ENCODE measurements around the gene GALNT10. TPM values are rescaled to one million over a fixed set of nuclear protein-coding genes. Genes with fewer than 3 reads are reported as not detected.

Gene GALNT10
- total RNA-seq, 2 donors from 2014 or later, result 30.2 to 43.4 TPM

DNA sequence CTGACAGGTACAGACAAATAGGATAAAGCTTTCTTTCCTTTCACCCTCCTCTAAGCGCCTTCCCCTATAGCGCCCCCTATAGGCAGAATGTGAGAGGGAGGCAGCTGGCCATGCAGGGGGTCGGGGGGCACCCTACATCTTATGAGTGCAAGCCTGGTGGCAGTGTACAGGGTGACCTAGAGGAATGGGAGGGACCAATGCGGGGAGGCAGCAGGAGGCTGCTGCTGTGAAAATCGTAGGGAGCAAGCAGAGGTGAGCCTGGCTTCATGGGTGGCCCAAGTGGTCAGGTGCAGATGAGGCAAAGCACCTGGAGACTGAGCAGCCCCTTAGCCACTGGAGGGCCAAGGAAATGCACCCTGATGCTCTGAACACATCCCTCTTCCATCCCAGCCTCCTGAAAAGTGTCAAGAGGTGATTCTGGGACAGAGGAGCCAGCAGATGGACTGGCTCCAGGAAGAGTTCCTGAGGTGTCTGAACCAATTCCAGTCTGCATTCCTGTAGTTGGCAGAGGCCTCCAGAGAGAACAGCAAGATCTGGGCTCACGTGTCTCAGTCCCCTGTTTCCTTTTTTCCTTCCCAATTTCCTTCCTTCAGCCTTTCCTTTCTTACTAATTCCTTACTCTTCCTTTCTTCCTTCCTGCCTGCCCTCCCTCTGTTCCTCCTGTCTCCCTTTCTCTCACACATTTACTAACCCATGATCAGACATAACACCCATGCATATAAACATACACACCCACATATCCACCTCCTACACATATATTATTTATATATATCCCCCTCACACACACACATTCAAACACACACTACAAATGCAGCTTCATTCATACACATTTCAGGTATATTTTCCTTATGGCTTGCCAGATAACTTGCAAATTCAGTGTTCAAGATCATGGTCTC, 32.8 kb upstream of the GALNT10 start:
- Histone ChIP-seq H3K4me3 (ENCODE audit: low read length) (no peak overlapping the region), H3K9me3 (ENCODE audit: control insufficient read depth, low read length) (peaks cover 3% of the 10 kb centered on the region), H3K9ac (ENCODE audit: extremely low read depth, low read length, poor library complexity, severe bottlenecking) (no peak overlapping the region), H3K27me3 (ENCODE audit: control insufficient read depth, insufficient read depth, low read length, poor library complexity, severe bottlenecking) (no peaks in the 10 kb centered on the region), H3K36me3 (ENCODE audit: control insufficient read depth, insufficient read depth, low read length) (no peaks in the 10 kb centered on the region), H3K4me1 (ENCODE audit: control insufficient read depth, insufficient read depth, low read length) (peaks cover under 1% of the 10 kb centered on the region), H3K27ac (ENCODE audit: low read depth, low read length) (no peak overlapping the region)
- TF ChIP-seq, protein P1, sequence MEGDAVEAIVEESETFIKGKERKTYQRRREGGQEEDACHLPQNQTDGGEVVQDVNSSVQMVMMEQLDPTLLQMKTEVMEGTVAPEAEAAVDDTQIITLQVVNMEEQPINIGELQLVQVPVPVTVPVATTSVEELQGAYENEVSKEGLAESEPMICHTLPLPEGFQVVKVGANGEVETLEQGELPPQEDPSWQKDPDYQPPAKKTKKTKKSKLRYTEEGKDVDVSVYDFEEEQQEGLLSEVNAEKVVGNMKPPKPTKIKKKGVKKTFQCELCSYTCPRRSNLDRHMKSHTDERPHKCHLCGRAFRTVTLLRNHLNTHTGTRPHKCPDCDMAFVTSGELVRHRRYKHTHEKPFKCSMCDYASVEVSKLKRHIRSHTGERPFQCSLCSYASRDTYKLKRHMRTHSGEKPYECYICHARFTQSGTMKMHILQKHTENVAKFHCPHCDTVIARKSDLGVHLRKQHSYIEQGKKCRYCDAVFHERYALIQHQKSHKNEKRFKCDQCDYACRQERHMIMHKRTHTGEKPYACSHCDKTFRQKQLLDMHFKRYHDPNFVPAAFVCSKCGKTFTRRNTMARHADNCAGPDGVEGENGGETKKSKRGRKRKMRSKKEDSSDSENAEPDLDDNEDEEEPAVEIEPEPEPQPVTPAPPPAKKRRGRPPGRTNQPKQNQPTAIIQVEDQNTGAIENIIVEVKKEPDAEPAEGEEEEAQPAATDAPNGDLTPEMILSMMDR (conservative IDR thresholded peaks at IDR 0.05), result peak; percentile 91
- H3K36me3 Mint-ChIP-seq (ENCODE audit: low read depth), result no peaks in the 10 kb centered on the region
- H3K27ac Mint-ChIP-seq, result no peak overlapping the region
- peak; percentile 83 for DNase-seq
- peaks cover 6% of the 10 kb centered on the region for H3K27me3 Mint-ChIP-seq (ENCODE audit: insufficient read depth)
- H3K4me3 Mint-ChIP-seq, result no peak overlapping the region
- H3K4me1 Mint-ChIP-seq, result peaks cover 20% of the 10 kb centered on the region
- WGBS, 2 experiments (ENCODE audit: insufficient coverage in 1 of 2, insufficient read length in 1 of 2), result 78 to 89% methylated on average over 1 to 6 of the region's 6 CpGs
- H3K9me3 Mint-ChIP-seq, result peaks cover 2% of the 10 kb centered on the region

DNA sequence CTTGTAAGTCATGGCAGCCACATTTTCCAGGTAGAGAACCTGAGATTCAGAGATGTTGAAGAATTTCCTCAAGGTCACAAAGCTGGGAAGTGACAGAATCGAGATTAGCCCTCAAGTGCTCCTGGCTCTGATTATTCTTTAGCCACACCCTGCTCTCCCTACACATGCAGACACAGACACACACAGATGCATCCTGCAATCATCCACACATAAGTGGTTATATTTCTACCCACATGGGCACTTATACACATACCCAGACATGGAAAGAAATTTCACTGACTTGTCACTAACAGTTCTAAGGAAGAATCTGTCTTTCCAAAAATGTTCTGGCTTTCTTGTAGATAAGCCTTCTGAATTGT, 32.2 kb upstream of the GALNT10 start:
- H3K36me3 Mint-ChIP-seq (ENCODE audit: low read depth), result no peaks in the 10 kb centered on the region
- Histone ChIP-seq H3K27me3 (ENCODE audit: control insufficient read depth, insufficient read depth, low read length, poor library complexity, severe bottlenecking) (no peaks in the 10 kb centered on the region), H3K4me1 (ENCODE audit: control insufficient read depth, insufficient read depth, low read length) (peaks cover 5% of the 10 kb centered on the region), H3K27ac (ENCODE audit: low read depth, low read length) (no peak overlapping the region), H3K9me3 (ENCODE audit: control insufficient read depth, low read length) (no peaks in the 10 kb centered on the region), H3K4me3 (ENCODE audit: low read length) (no peak overlapping the region), H3K9ac (ENCODE audit: extremely low read depth, low read length, poor library complexity, severe bottlenecking) (no peak overlapping the region), H3K36me3 (ENCODE audit: control insufficient read depth, insufficient read depth, low read length) (no peaks in the 10 kb centered on the region)
- H3K4me1 Mint-ChIP-seq, result peaks cover 24% of the 10 kb centered on the region
- TF ChIP-seq, protein P1 (conservative IDR thresholded peaks at IDR 0.05), result no peak
- peak; percentile 21 for DNase-seq
- 73 to 80% methylated on average over 1 of the region's 1 CpG for WGBS, 2 experiments (ENCODE audit: insufficient coverage in 1 of 2, insufficient read length in 1 of 2)
- no peak overlapping the region for H3K4me3 Mint-ChIP-seq
- H3K27me3 Mint-ChIP-seq (ENCODE audit: insufficient read depth), result peaks cover 6% of the 10 kb centered on the region
- H3K9me3 Mint-ChIP-seq, result no peaks in the 10 kb centered on the region
- H3K27ac Mint-ChIP-seq, result no peak overlapping the region

DNA sequence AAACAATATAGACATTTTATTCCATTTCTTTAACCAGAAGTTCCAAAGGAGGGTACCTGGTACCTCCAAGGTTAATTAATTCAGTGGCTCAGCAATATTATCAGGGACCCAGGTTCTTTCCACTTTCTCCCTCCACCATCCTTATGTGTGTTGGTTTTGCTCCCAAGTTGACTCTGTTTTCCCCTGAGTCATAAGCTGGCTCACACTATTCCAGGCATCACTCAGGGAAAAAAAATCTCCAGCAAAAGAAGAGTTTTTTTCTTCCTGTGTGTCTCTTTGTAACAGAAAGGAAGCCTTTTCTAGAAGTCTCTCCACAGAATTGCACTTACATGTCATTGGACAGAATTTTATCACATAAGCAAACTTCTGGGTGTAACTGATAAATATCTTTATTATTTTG, 31.2 kb upstream of the GALNT10 start:
- H3K27ac ChIP-seq (ENCODE audit: low read depth, low read length), result no peak overlapping the region
- no peaks in the 10 kb centered on the region for H3K36me3 ChIP-seq (ENCODE audit: control insufficient read depth, insufficient read depth, low read length)
- Mint-ChIP-seq H3K27me3 (ENCODE audit: insufficient read depth) (peaks cover 4% of the 10 kb centered on the region), H3K4me1 (peaks cover 34% of the 10 kb centered on the region), H3K4me3 (no peak overlapping the region), H3K9me3 (no peaks in the 10 kb centered on the region), H3K36me3 (ENCODE audit: low read depth) (no peaks in the 10 kb centered on the region), H3K27ac (no peak overlapping the region)
- DNase-seq, result peak; percentile 5
- TF ChIP-seq, protein P1 (conservative IDR thresholded peaks at IDR 0.05), result no peak
- no peak overlapping the region for H3K4me3 ChIP-seq (ENCODE audit: low read length)
- no peak overlapping the region for H3K9ac ChIP-seq (ENCODE audit: extremely low read depth, low read length, poor library complexity, severe bottlenecking)
- H3K4me1 ChIP-seq (ENCODE audit: control insufficient read depth, insufficient read depth, low read length), result peaks cover 9% of the 10 kb centered on the region
- H3K9me3 ChIP-seq (ENCODE audit: control insufficient read depth, low read length), result no peaks in the 10 kb centered on the region
- no peaks in the 10 kb centered on the region for H3K27me3 ChIP-seq (ENCODE audit: control insufficient read depth, insufficient read depth, low read length, poor library complexity, severe bottlenecking)

Measured in endodermal cell (in vitro differentiated cells).